Tibial nerve (tissue), 4 donors: Measurements from ENCODE around the gene AFAP1. TPM values are rescaled to one million over a fixed set of nuclear protein-coding genes. Genes with fewer than 3 reads are reported as not detected.

ENCODE experiments used
- DNase-seq, 2 donors: peaks; one replicate each; pipeline ENCODE4 v3.0.0-alpha.2; 2019; ENCODE audit warnings: low spot score in 2 of 2
- H3K27ac ChIP-seq, 4 donors: fragments of 200-600 bp; sonication (generic) in 3 of 4; one replicate each; pipeline ENCODE4 v1.5.1; 2017 to 2019; ENCODE audit warnings: mild to moderate bottlenecking in 1 of 4
- H3K27me3 ChIP-seq, 2 donors: fragments of 200-600 bp; sonication (generic) in 1 of 2; one replicate each; pipeline versions ENCODE4 v1.5.1 to v1.6.0; 2017 to 2019
- H3K36me3 ChIP-seq, 3 donors: fragments of 200-600 bp; sonication (generic); one replicate each; pipeline ENCODE4 v1.5.1; 2018 to 2019
- H3K4me1 ChIP-seq, 4 donors: fragments of 200-600 bp; sonication (generic) in 3 of 4; one replicate each; pipeline ENCODE4 v1.5.1; 2017 to 2019
- H3K4me3 ChIP-seq, 4 donors: fragments of 200-600 bp; sonication (generic) in 3 of 4; one replicate each; pipeline ENCODE4 v1.5.1; 2017 to 2019; ENCODE audit warnings: mild to moderate bottlenecking in 1 of 4, moderate library complexity in 1 of 4
- H3K9me3 ChIP-seq, 4 donors: fragments of 200-600 bp; sonication (generic) in 3 of 4; one replicate each; pipeline ENCODE4 v1.5.1; 2017 to 2019
- CTCF ChIP-seq, 5 experiments: fragments of 200-600 bp in 3 of 5; fragments of 450-650 bp in 2 of 5; sonication (generic) in 3 of 5; IDR thresholded peaks; one replicate each; pipeline ENCODE4 v1.5.1; 2016 to 2019; ENCODE audit warnings: antibody characterized with exemption in 5 of 5, mild to moderate bottlenecking in 3 of 5, moderate library complexity in 2 of 5
- EP300 ChIP-seq, 2 donors: sonication (generic); formaldehyde crosslinking; IDR thresholded peaks; one replicate each; pipeline ENCODE4 v1.6.1; 2017; ENCODE audit warnings: antibody characterized with exemption in 2 of 2, mild to moderate bottlenecking in 1 of 2
- POLR2A ChIP-seq, 2 donors: fragments of 450-650 bp; IDR thresholded peaks; one replicate each; pipeline ENCODE4 v1.6.1; 2017; ENCODE audit warnings: antibody characterized with exemption in 2 of 2, mild to moderate bottlenecking in 2 of 2, moderate library complexity in 2 of 2
- WGBS, 2 donors: methylation state at CpG; one replicate each; pipeline ENCODE4 v1.1.5; 2018; 5-methylcytosine and 5-hydroxymethylcytosine counted together
- total RNA-seq, 4 donors: library from RNA; depleted of rRNA; stranded (reverse); fragments of >200 nt; gene quantifications; one replicate each; pipeline ENCODE4 v1.1.0, GENCODE V29; 2016

Gene AFAP1
- total RNA-seq, 4 donors from 2014 or later = 23.2 to 34.9 (median 32.1) TPM

DNA sequence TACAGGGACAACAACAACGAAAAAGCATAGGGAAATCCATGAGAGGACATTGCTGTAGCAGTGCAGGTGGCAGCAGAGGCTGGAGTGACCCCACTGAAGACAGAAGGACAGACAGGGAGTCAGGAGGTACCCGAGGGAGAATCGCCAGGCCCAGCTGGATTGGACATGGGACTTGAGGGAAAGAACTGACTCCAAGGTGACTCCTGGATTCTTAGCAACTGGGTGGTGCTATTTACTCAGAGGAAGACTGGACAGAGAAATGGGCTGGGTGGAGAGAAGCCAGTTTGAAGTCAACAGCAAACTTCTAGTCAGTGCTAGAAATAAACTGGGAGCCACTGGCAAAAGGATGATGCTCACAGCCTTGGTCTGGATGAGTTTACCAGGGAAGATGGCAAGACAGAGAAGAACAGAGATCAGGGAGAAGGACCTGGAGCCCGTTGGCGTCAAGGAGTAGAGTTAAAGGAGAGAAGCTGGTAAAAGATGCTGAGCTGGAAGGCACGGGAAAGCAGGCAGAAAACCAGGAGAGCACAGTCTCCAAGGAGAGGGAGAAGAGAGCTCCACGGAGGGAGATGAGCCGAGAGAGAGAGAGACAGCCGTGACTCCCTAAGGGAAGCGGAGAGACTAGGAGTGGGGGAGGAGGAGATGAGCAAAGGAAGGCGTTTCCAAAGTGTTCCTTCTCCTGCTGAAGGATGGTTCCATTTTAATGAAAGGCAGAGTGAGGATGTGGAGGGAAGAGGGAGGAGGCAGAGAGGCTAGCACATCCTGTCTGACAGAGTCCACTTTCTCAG is 119.4 kb downstream of the AFAP1 start:
- Histone ChIP-seq H3K4me3 (no peak overlapping the region), H3K27me3 (no peaks in the 10 kb centered on the region), H3K9me3 (no peaks in the 10 kb centered on the region), H3K4me1 (peaks cover 0 to 66% (median 17%) of the 10 kb centered on the region in 4 donors), H3K27ac (peak overlapping the region in 2 of 4 donors; percentile 19 to 49), H3K36me3 (peaks cover 0 to 34% (median 0%) of the 10 kb centered on the region in 3 donors)
- 80 to 82% methylated on average over 11 of the region's 11 CpGs for WGBS, 2 donors
- no peak for DNase-seq
- no peak for TF ChIP-seq EP300 (IDR thresholded peaks at IDR 0.05)
- TF ChIP-seq POLR2A (IDR thresholded peaks at IDR 0.05) = no peak
- no peak for TF ChIP-seq CTCF (IDR thresholded peaks at IDR 0.05)

DNA sequence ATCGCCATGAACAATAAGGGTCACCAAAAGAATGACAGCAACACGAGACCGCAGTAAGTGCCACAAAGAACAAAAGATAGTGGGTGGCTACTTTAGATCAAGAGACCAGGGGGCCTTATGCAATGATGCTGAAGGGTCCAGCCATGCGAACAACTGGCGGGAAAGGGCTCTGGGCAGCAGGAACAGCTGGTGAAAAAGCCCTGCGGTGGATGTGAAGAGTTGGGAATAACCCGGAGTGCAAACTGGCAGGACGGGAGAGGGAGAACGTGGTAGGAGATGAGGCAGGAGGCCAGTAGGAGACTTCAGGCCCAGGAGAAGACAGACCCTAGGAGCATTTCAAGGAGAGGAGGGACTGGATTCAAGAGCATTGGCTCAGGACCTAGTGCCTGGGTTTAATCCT is 120.2 kb downstream of the AFAP1 start:
- H3K27ac ChIP-seq = peak overlapping the region in 1 of 4 donors; percentile 49
- 72 to 80% methylated on average over 9 of the region's 9 CpGs for WGBS, 2 donors
- DNase-seq = no peak

DNA sequence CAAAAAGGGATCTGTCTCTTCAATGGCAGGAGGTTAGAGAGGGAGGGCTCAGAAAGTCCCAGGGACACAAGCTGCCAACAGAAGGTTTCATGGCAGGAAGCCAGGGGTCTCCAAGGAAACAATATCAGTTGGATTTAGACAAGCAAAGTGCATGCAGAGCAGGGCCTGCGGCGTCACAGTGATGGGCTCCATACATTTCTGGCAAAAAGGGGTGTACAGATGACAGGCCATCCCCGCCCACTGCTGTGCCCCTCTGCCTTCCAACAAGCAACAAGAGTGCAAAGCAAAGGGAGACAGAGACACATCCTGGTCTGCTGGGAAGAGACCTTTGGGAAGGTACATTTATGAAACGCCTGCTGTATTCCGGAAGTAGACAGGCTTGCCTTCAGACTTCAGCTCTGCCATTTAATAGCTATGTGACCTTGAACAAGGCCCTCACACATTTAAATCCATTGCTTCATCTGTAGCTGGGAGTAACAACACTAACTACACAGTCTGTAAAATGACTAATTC is 121.2 kb downstream of the AFAP1 start:
- H3K27me3 ChIP-seq = no peaks in the 10 kb centered on the region
- H3K4me1 ChIP-seq = peaks cover 0 to 51% (median 10%) of the 10 kb centered on the region in 4 donors
- H3K9me3 ChIP-seq = no peaks in the 10 kb centered on the region
- no peak overlapping the region for H3K27ac ChIP-seq
- peaks cover 0 to 52% (median 0%) of the 10 kb centered on the region in 3 donors for H3K36me3 ChIP-seq
- H3K4me3 ChIP-seq = no peak overlapping the region
- 60 to 66% methylated on average over 5 of the region's 5 CpGs for WGBS, 2 donors
- DNase-seq = no peak
- TF ChIP-seq CTCF (IDR thresholded peaks at IDR 0.05) (no peak), POLR2A (IDR thresholded peaks at IDR 0.05) (no peak), EP300 (IDR thresholded peaks at IDR 0.05) (no peak)

More for the DNA sequence above, 120.2 kb downstream of the AFAP1 start:
- Histone ChIP-seq H3K9me3 (no peaks in the 10 kb centered on the region), H3K36me3 (peaks cover 0 to 42% (median 0%) of the 10 kb centered on the region in 3 donors), H3K27me3 (no peaks in the 10 kb centered on the region), H3K4me1 (peaks cover 0 to 58% (median 15%) of the 10 kb centered on the region in 4 donors), H3K4me3 (no peak overlapping the region)
- TF ChIP-seq CTCF (IDR thresholded peaks at IDR 0.05) (no peak), EP300 (IDR thresholded peaks at IDR 0.05) (no peak), POLR2A (IDR thresholded peaks at IDR 0.05) (no peak)

DNA sequence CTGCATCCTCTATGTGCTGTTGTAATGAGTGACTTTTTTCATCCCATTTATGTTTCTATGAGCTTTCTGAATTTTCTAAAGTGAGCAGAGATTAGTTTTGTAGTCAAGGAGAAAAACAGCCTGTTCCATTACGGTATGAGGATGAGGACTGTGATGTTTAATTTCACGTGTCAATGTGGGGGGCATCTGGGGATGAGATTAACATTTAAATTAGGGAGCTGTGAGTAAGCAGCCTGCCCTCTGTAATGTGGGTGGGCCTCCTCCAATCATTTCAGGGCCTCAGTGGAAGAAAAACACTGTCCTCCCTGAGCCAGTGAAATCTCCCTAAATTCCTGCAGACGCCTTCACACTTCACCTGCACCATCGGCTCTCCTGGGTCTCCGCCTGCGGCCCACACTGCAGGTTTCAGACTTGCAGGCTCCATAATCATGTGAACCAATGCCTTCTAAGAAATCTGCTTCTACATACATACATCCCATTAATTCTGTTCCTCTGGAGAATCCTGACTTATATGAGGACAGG is 121.7 kb downstream of the AFAP1 start:
- peaks cover 0 to 50% (median 8%) of the 10 kb centered on the region in 4 donors for H3K4me1 ChIP-seq
- H3K27me3 ChIP-seq = no peaks in the 10 kb centered on the region
- H3K4me3 ChIP-seq = no peak overlapping the region
- no peaks in the 10 kb centered on the region for H3K9me3 ChIP-seq
- no peak for TF ChIP-seq EP300 (IDR thresholded peaks at IDR 0.05)
- no peak for TF ChIP-seq POLR2A (IDR thresholded peaks at IDR 0.05)
- no peak for TF ChIP-seq CTCF (IDR thresholded peaks at IDR 0.05)
- no peak overlapping the region for H3K27ac ChIP-seq
- DNase-seq = no peak
- WGBS, 2 donors = 74 to 85% methylated on average over 6 of the region's 6 CpGs
- H3K36me3 ChIP-seq = peaks cover 0 to 56% (median 0%) of the 10 kb centered on the region in 3 donors

DNA sequence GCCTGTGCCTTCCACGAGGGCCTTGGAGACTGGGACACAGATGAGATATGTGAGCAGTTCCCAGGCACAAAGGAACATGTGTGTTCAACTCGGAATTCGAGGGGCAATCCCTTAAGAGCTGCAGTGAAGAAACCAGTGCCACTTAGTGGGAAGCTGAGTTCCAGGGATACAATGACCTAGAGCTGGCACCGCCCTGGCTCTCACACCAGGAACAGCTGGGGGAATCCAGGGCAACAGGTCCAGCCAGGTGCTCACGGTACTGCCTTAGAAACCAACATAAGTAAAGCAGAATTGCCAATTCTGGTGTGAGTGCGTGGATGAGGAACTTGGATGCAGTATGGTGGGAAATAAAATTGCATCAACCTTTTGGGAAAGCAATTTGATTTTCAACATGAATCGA is 122.9 kb downstream of the AFAP1 start:
- H3K27ac ChIP-seq = no peak overlapping the region
- no peaks in the 10 kb centered on the region for H3K27me3 ChIP-seq
- H3K9me3 ChIP-seq = no peaks in the 10 kb centered on the region
- TF ChIP-seq POLR2A (IDR thresholded peaks at IDR 0.05) (no peak), EP300 (IDR thresholded peaks at IDR 0.05) (no peak), CTCF (IDR thresholded peaks at IDR 0.05) (no peak)
- peaks cover 0 to 52% (median 1%) of the 10 kb centered on the region in 4 donors for H3K4me1 ChIP-seq
- no peak overlapping the region for H3K4me3 ChIP-seq
- no peak for DNase-seq
- WGBS, 2 donors = 84 to 86% methylated on average over 7 of the region's 7 CpGs
- H3K36me3 ChIP-seq = peaks cover 0 to 62% (median 0%) of the 10 kb centered on the region in 3 donors
